Panc1 (cell line): ENCODE results near the gene RALGAPA1. TPM values are rescaled to one million over a fixed set of nuclear protein-coding genes. Genes with fewer than 3 reads are reported as not detected.
"Not testable (repeated sequence)": the region's sequence is repeated elsewhere in the genome, so short reads cannot be mapped to it uniquely, and the experiment has no call there.

Experiments used
- ATAC-seq: fragments of 200-7000 bp; cut with Tn5 transposase; 2 replicates; pipeline ENCODE4 v1.9.1; 2020; ENCODE audit warnings: mild to moderate bottlenecking, moderate library complexity
- BruUV-seq: library from RNA; stranded (reverse); fragments of 400-500 nt; replicated peaks from 2 replicates; lab custom pipeline; 2021; lab: Mats Ljungman, UMichigan
- CTCF ChIA-PET: fragments of 300-600 bp; sonication (Branson Sonifier 250); formaldehyde crosslinking; loops from one replicate; lab custom pipeline; 2022; ENCODE audit warnings: antibody characterized with exemption; lab: Charles Lee
- POLR2A ChIA-PET: fragments of 300-600 bp; sonication (Branson Sonifier 250); formaldehyde crosslinking; loops from one replicate; lab custom pipeline; 2022; ENCODE audit warnings: antibody characterized with exemption; lab: Charles Lee
- DNase-seq: peaks from one replicate; pipeline ENCODE4 v3.0.0-alpha.2; 2010; ENCODE audit warnings: low read depth, low spot score
- H3K27ac ChIP-seq: 2 replicates; pipeline ENCODE4 v1.5.1; 2011; ENCODE audit warnings: mild to moderate bottlenecking, low read length, inconsistent platforms
- H3K27me3 ChIP-seq: fragments of 200-500 bp; sonication (Bioruptor generic); 2 replicates; pipeline ENCODE4 v1.6.0; 2014; ENCODE audit warnings: low read length, inconsistent platforms; ENCODE audit not compliant: control insufficient read depth, insufficient read depth
- H3K36me3 ChIP-seq: fragments of 200-500 bp; sonication (Bioruptor generic); 2 replicates; pipeline ENCODE4 v1.5.1; 2014; ENCODE audit warnings: inconsistent platforms, mild to moderate bottlenecking, low read length, moderate library complexity; ENCODE audit not compliant: control insufficient read depth, insufficient read depth
- H3K4me1 ChIP-seq: 2 replicates; pipeline ENCODE4 v1.5.1; 2011; ENCODE audit warnings: inconsistent platforms, mild to moderate bottlenecking, low read length, moderate library complexity; ENCODE audit not compliant: control insufficient read depth, insufficient read depth
- H3K4me3 ChIP-seq, 2 experiments: 2 replicates each; pipeline ENCODE4 v1.5.1; 2011 to 2012; ENCODE audit warnings: low read depth in 2 of 2, low read length in 2 of 2, mild to moderate bottlenecking in 2 of 2, inconsistent platforms in 1 of 2, moderate library complexity in 1 of 2
- H3K9me3 ChIP-seq: fragments of 200-500 bp; sonication (Bioruptor generic); 2 replicates; pipeline ENCODE4 v1.5.1; 2014; ENCODE audit warnings: low read depth, mild to moderate bottlenecking, inconsistent platforms, low read length, moderate library complexity; ENCODE audit not compliant: control insufficient read depth, insufficient read depth
- POLR2AphosphoS5 ChIP-seq: IDR thresholded peaks from 2 replicates; pipeline ENCODE4 v1.6.1; 2012; ENCODE audit warnings: mild to moderate bottlenecking, low read depth, low read length, moderate library complexity
- SIN3A ChIP-seq: IDR thresholded peaks from 2 replicates; pipeline ENCODE4 v1.6.1; 2012; ENCODE audit warnings: low read depth, mild to moderate bottlenecking, low read length, moderate library complexity, borderline replicate concordance; ENCODE audit not compliant: insufficient read depth
- TCF7L2 ChIP-seq: IDR thresholded peaks from 2 replicates; pipeline ENCODE4 v1.6.1; 2011; ENCODE audit warnings: mild to moderate bottlenecking, low read depth, low read length, inconsistent platforms
- in situ Hi-C: cut with HindIII; loops from 2 replicates; pipeline ENCODE4 v1.10.0; 2016; ENCODE audit warnings: low sequenced_read_pairs, low pct_unique_long_range_greater_than_20kb
- intact Hi-C: fragments of 100-400 bp; cut with micrococcal nuclease; formaldehyde crosslinking; loops from one replicate; pipeline ENCODE4 v1.10.0; 2022; ENCODE audit not compliant: unreplicated experiment
- total RNA-seq: library from RNA; stranded (reverse); gene quantifications from one replicate; pipeline ENCODE4 v1.2.1, GENCODE V29; 2021; ENCODE audit not compliant: unreplicated experiment
- TF ChIP-seq, protein P1 (sequence below): fragments of 450-650 bp; IDR thresholded peaks from 2 replicates; pipeline ENCODE4 v1.5.1; 2017; ENCODE audit warnings: mild to moderate bottlenecking
- TF ChIP-seq, protein P2 (sequence below), 2 experiments: IDR thresholded peaks; 2 replicates each; pipeline ENCODE4 v1.6.1; 2011 to 2012; ENCODE audit warnings: low read depth in 2 of 2, control low read depth in 1 of 2, low read length in 1 of 2, mild to moderate bottlenecking in 1 of 2, moderate library complexity in 1 of 2; ENCODE audit not compliant: insufficient read depth in 1 of 2

RALGAPA1 gene
- total RNA-seq, 1 experiment from 2014 or later: 31.5 TPM

DNA sequence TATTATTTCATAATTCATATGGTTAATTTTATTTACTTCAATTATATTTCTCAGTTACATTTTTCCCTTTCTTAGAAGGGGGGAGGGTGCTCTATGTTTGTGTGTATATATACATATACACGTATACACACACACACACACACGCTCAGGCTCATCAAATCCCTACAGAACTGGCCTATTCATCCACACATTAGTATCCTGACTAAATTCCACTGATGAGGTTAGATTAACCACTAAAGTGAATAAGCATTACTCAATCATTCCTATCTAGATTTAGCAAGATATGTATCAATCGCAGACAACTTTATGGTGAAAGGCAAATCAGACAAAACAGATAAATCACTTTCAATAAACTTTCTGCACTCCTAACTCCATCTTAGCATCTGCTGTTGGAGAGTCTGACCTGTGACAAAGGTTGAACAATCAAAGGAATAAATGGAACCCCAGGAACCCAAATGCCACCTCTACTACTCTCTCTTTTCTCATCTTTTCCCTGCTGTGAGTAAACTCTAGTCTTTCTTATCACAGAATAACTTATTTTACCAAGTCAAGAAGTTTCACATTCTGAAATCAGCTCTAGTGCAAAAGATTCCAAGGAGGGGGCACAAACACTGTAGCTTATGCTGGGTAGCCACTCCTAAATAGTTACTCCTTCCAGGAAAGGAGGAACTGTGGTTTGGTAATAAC is 67.6 kb downstream of the RALGAPA1 start:
- Histone ChIP-seq H3K27ac (no peak overlapping the region), H3K9me3 (no peaks in the 10 kb centered on the region), H3K36me3 (peaks cover 4% of the 10 kb centered on the region; the same call in 1 of the 2 replicates), H3K27me3 (no peaks in the 10 kb centered on the region), H3K4me3 (no peak overlapping the region), H3K4me1 (no peaks in the 10 kb centered on the region)
- TF ChIP-seq SIN3A (no peak), TCF7L2 (no peak)
- CTCF ChIA-PET: no interaction called here
- intact Hi-C loops: no loop called here
- in situ Hi-C loops: no loop called here
- no peak for ATAC-seq
- BruUV-seq: no TSS peak
- DNase-seq: no peak
- POLR2A ChIA-PET: no interaction called here

DNA sequence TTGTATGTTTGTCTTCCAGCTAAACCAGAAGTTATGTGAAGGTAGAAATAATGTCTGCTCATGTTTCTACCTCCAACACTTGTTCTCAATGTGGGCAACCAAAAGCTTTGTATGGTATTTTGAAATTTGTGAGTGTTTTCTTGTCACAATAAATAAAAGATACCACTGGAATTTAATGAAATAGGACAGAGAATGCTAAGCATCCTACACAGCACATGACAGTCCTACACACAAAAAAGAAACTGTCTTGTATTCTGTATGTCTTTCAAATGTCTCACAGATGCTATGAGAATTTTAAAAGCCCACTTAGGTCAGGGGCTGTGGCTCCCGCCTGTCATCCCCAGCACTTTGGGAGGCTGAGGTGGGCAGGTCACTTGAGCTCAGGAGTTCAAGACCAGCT is 68.9 kb downstream of the RALGAPA1 start:
- DNase-seq: no peak
- CTCF ChIA-PET: no interaction called here
- Histone ChIP-seq H3K4me3 (no peak overlapping the region), H3K4me1 (no peaks in the 10 kb centered on the region), H3K27me3 (no peaks in the 10 kb centered on the region), H3K27ac (no peak overlapping the region), H3K9me3 (no peaks in the 10 kb centered on the region), H3K36me3 (no peaks in the 10 kb centered on the region)
- ATAC-seq: no peak
- no peak for TF ChIP-seq SIN3A
- TF ChIP-seq, protein P1, sequence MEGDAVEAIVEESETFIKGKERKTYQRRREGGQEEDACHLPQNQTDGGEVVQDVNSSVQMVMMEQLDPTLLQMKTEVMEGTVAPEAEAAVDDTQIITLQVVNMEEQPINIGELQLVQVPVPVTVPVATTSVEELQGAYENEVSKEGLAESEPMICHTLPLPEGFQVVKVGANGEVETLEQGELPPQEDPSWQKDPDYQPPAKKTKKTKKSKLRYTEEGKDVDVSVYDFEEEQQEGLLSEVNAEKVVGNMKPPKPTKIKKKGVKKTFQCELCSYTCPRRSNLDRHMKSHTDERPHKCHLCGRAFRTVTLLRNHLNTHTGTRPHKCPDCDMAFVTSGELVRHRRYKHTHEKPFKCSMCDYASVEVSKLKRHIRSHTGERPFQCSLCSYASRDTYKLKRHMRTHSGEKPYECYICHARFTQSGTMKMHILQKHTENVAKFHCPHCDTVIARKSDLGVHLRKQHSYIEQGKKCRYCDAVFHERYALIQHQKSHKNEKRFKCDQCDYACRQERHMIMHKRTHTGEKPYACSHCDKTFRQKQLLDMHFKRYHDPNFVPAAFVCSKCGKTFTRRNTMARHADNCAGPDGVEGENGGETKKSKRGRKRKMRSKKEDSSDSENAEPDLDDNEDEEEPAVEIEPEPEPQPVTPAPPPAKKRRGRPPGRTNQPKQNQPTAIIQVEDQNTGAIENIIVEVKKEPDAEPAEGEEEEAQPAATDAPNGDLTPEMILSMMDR: no peak
- TF ChIP-seq TCF7L2: no peak
- no peak for TF ChIP-seq POLR2AphosphoS5
- TF ChIP-seq, protein P2, sequence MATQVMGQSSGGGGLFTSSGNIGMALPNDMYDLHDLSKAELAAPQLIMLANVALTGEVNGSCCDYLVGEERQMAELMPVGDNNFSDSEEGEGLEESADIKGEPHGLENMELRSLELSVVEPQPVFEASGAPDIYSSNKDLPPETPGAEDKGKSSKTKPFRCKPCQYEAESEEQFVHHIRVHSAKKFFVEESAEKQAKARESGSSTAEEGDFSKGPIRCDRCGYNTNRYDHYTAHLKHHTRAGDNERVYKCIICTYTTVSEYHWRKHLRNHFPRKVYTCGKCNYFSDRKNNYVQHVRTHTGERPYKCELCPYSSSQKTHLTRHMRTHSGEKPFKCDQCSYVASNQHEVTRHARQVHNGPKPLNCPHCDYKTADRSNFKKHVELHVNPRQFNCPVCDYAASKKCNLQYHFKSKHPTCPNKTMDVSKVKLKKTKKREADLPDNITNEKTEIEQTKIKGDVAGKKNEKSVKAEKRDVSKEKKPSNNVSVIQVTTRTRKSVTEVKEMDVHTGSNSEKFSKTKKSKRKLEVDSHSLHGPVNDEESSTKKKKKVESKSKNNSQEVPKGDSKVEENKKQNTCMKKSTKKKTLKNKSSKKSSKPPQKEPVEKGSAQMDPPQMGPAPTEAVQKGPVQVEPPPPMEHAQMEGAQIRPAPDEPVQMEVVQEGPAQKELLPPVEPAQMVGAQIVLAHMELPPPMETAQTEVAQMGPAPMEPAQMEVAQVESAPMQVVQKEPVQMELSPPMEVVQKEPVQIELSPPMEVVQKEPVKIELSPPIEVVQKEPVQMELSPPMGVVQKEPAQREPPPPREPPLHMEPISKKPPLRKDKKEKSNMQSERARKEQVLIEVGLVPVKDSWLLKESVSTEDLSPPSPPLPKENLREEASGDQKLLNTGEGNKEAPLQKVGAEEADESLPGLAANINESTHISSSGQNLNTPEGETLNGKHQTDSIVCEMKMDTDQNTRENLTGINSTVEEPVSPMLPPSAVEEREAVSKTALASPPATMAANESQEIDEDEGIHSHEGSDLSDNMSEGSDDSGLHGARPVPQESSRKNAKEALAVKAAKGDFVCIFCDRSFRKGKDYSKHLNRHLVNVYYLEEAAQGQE (IDR thresholded peaks at IDR 0.05; ENCODE audit: insufficient read depth in 1 of 2, low read depth in 2 of 2, low read length in 1 of 2): no peak
- POLR2A ChIA-PET: no interaction called here
- no TSS peak for BruUV-seq
- in situ Hi-C loops: no loop called here
- intact Hi-C loops: no loop called here

DNA sequence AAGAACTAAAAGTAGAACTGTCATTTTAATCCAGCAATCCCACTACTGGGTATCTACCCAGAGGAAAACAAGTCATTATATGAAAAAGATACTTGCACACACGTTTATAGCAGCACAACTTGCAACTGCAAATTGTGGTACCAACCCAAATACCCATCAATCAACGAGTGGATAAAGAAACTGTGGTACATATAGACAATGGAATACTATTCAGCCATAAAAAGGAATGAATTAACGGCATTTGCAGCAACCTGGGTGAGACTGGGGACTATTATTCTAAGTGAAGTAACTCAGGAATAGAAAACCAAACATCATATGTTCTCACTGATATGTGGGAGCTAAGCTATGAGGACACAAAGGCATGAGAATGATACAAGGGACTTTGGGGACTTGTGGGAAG is 73.9 kb downstream of the RALGAPA1 start:
- BruUV-seq, H3K27ac ChIP-seq, H3K36me3 ChIP-seq, in situ Hi-C loops, H3K4me3 ChIP-seq, CTCF ChIA-PET, H3K9me3 ChIP-seq, DNase-seq, H3K4me1 ChIP-seq, intact Hi-C loops, POLR2A ChIA-PET, H3K27me3 ChIP-seq, ATAC-seq: not testable (repeated sequence)

DNA sequence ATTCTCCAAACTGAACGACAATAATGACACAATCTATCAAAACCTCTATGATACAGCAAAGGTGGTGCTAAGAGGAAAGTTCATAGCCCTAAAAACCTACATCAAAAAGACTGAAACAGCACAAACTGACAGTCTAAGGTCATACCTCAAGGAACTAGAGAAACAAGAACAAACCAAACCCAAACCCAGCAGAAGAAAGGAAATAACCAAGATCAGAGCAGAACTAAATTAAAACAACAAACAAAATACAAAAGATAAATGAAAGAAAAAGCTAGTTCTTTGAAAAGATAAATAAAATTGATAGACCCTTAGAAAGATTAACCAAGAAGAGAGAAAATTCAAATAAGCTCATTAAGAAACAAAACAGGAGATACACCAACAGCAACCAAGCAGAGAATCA is 75.6 kb downstream of the RALGAPA1 start:
- POLR2A ChIA-PET, DNase-seq, H3K27ac ChIP-seq, H3K4me1 ChIP-seq, H3K36me3 ChIP-seq, H3K9me3 ChIP-seq, ATAC-seq, H3K27me3 ChIP-seq, intact Hi-C loops, BruUV-seq, H3K4me3 ChIP-seq, in situ Hi-C loops, CTCF ChIA-PET: not testable (repeated sequence)
